Measurements from ENCODE around the gene IGF2R.

DNA sequence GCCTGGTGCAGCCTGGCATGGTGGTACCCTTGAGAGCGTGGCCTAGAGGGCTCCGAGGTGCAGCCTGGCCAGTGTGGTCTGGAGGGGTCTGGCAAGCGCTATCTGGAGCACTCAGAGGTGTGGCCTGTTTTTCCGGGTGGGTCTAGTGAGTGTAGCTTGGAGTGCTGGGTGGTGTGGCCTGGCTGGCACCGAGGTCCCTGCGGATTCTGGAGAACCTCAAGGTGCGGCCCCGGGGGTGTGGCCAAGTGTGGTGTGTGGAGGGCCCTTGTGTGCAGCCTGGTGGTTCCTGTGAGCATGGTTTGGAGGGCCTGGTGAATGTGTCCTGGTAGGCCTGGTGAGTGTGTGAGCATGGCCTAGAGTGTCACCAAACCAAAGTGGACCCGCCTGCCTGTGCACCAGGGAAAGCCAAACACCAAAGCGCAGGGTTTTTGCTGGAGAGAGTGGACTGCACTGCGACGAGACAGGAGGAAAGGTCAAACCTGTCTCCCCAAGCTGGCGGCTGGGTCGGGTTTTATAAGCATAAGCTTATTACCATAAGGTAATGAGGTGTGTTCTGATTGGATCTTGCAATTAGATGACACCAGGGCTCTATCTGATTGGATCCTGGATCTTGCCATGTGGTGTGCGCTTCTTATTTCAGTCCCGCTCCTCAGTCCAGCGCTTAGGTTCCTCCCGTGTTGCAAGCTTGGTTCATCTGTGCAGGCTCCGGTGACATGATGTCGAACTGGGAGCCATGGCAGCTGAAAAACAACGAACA is 35.7 kb downstream of the IGF2R start:
- TF ChIP-seq POLR2A (IDR thresholded peaks at IDR 0.05; ENCODE audit: low read length) (no peak), GATA1 (IDR thresholded peaks at IDR 0.05; ENCODE audit: low read depth, low read length) (no peak)
